Astrocyte of the spinal cord (primary cell): Measurements from ENCODE around the gene ABHD12.

ENCODE experiments used
- DNase-seq: peaks from one replicate; pipeline ENCODE4 v3.0.0; 2011; ENCODE audit warnings: low read depth, low spot score
- H3K4me3 ChIP-seq: 2 replicates; pipeline ENCODE4 v1.5.1; 2011; ENCODE audit warnings: low read depth, mild to moderate bottlenecking, low read length, moderate library complexity
- CTCF ChIP-seq: IDR thresholded peaks from 2 replicates; pipeline ENCODE4 v1.5.1; 2012; ENCODE audit warnings: low read depth, mild to moderate bottlenecking, low read length, inconsistent platforms
- in situ Hi-C: cut with HindIII; loops from 2 replicates; pipeline ENCODE4 v1.10.0; 2017; ENCODE audit warnings: low sequenced_read_pairs

Gene ABHD12

GRCh38 chr20:25398376-25399036, 7.9 kb upstream of the ABHD12 start:
- in situ Hi-C loops: no loop called here
- H3K4me3 ChIP-seq: no peak overlapping the region
- no peak for TF ChIP-seq CTCF
- DNase-seq: no peak

GRCh38 chr20:25397821-25398220, 7.2 kb upstream of the ABHD12 start:
- TF ChIP-seq CTCF: no peak
- DNase-seq: no peak
- in situ Hi-C loops: no loop called here
- no peak overlapping the region for H3K4me3 ChIP-seq

- no peak overlapping the region for H3K4me3 ChIP-seq
Measured at GRCh38 chr20:25397096-25397495, 6.5 kb upstream of the ABHD12 start.

GRCh38 chr20:25394996-25395395, 4.4 kb upstream of the ABHD12 start:
- no peak overlapping the region for H3K4me3 ChIP-seq
- in situ Hi-C loops: no loop called here
- TF ChIP-seq CTCF: no peak
- no peak for DNase-seq

More at GRCh38 chr20:25397096-25397495, 6.5 kb upstream of the ABHD12 start:
- TF ChIP-seq CTCF: no peak
- DNase-seq: no peak
- in situ Hi-C loops: no loop called here

GRCh38 chr20:25394276-25394675, 3.6 kb upstream of the ABHD12 start:
- in situ Hi-C loops: no loop called here
- no peak for DNase-seq
- no peak overlapping the region for H3K4me3 ChIP-seq
- no peak for TF ChIP-seq CTCF

GRCh38 chr20:25389858-25390537, 637 bp downstream of the ABHD12 start:
- no peak for DNase-seq
- no peak for TF ChIP-seq CTCF
- H3K4me3 ChIP-seq: peak overlapping the region; percentile 76
- in situ Hi-C loops: no loop called here
